GM12864 (cell line): ENCODE results near the gene OSBPL10.
"Not testable (repeated sequence)": the region's sequence is repeated elsewhere in the genome, so short reads cannot be mapped to it uniquely, and the experiment has no call there.

Experiments
- DNase-seq: peaks from one replicate; pipeline ENCODE4 v3.0.0-alpha.2; 2011; ENCODE audit warnings: low read depth
- H3K4me3 ChIP-seq: 2 replicates; pipeline ENCODE4 v1.5.1; 2011; ENCODE audit warnings: mild to moderate bottlenecking, low read depth, low read length, control low read depth
- TF ChIP-seq, protein P1 (sequence below): IDR thresholded peaks from 2 replicates; pipeline ENCODE4 v1.5.1; 2011; ENCODE audit warnings: low read depth, mild to moderate bottlenecking, moderate library complexity, low read length, control low read depth, inconsistent platforms; ENCODE audit errors: missing control alignments

The OSBPL10 gene

GRCh38 chr3:31861826-31862225 is 119.2 kb downstream of the OSBPL10 start:
- TF ChIP-seq, protein P1, sequence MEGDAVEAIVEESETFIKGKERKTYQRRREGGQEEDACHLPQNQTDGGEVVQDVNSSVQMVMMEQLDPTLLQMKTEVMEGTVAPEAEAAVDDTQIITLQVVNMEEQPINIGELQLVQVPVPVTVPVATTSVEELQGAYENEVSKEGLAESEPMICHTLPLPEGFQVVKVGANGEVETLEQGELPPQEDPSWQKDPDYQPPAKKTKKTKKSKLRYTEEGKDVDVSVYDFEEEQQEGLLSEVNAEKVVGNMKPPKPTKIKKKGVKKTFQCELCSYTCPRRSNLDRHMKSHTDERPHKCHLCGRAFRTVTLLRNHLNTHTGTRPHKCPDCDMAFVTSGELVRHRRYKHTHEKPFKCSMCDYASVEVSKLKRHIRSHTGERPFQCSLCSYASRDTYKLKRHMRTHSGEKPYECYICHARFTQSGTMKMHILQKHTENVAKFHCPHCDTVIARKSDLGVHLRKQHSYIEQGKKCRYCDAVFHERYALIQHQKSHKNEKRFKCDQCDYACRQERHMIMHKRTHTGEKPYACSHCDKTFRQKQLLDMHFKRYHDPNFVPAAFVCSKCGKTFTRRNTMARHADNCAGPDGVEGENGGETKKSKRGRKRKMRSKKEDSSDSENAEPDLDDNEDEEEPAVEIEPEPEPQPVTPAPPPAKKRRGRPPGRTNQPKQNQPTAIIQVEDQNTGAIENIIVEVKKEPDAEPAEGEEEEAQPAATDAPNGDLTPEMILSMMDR, result no peak
- no peak overlapping the region for H3K4me3 ChIP-seq
- DNase-seq, result no peak

DNA sequence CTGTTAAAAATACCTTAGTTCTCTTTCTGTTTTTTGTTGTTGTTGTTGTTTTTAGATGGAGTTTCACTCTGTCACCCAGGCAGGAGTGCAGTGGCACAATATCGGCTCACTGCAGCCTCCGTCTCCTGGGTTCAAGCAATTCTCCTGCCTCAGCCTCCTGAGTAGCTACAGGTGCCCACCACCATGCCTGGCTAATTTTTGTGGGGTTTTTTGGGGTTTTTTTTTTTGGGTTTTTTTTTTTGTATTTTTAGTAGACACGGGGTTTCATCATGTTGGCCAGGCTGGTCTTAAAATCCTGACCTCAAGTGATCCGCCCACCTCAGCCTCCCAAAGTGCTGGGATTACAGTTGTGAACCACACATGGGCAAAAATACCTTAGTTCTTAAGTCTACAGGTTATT is 120.4 kb downstream of the OSBPL10 start:
- DNase-seq, H3K4me3 ChIP-seq: not testable (repeated sequence)

DNA sequence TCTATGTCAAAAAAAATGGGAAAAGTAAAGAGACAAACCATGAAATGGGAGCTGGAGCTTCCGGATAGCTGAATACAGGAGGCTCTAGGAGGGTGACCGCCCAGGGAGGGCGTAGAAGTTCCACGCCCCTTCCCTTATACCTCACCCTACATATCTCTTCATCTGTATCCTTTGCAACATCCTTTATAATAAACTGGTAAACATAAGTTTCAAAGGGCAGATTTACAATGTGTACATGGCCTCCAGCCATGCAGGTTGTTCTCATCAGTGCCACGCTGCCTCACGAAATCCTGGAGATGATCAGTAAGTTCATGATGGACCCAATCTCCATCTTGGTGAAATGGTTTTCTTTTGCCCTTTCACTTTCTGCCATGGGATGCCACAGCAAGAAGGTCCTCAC is 121.8 kb downstream of the OSBPL10 start:
- no peak for DNase-seq
- no peak overlapping the region for H3K4me3 ChIP-seq
- TF ChIP-seq, protein P1, result no peak

DNA sequence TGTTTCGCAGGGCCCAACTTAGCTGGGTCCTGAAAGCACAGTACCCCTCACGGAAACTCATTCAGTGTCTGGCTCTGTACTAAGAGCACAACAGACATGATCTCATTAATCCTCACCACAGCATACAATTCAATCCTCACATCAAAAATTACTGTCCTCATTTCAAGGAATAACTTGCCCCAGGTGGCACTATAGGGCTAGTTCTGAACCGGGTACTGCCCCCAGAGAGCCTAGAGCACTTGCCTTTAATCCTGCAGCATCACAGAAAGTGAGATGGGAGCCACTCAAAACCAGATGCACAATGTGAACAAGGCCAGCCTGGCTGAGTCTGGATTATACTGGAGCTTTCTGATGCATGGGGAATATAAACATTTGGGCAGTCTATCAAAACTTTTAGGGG is 122.6 kb downstream of the OSBPL10 start:
- no peak for DNase-seq
- H3K4me3 ChIP-seq, result no peak overlapping the region
- TF ChIP-seq, protein P1, result no peak

- TF ChIP-seq, protein P1, result no peak
- DNase-seq, result no peak
- no peak overlapping the region for H3K4me3 ChIP-seq
Measured at GRCh38 chr3:31853580-31853979, 127.5 kb downstream of the OSBPL10 start.

- H3K4me3 ChIP-seq, result no peak overlapping the region
- DNase-seq, result no peak
- TF ChIP-seq, protein P1, result no peak
Measured at GRCh38 chr3:31851278-31851677, 129.8 kb downstream of the OSBPL10 start.

- no peak for DNase-seq
- no peak overlapping the region for H3K4me3 ChIP-seq
Measured at GRCh38 chr3:31848911-31849310, 132.2 kb downstream of the OSBPL10 start.

More at GRCh38 chr3:31848911-31849310, 132.2 kb downstream of the OSBPL10 start:
- TF ChIP-seq, protein P1, result no peak
